Bronchial epithelial cell (primary cell): ENCODE results near the gene TSFM. TPM values are rescaled to one million over a fixed set of nuclear protein-coding genes. Genes with fewer than 3 reads are reported as not detected.

Experiments used
- DNase-seq: peaks from one replicate; pipeline ENCODE4 v3.0.0-alpha.2; 2010; ENCODE audit warnings: low read depth
- FAIRE-seq: peaks from 2 replicates; lab custom pipeline; 2011; peaks lifted over from hg19 to GRCh38; lab: Jason Lieb, UNC
- H3K27me3 ChIP-seq: 2 replicates; pipeline ENCODE4 v1.5.1; 2011; ENCODE audit warnings: low read length; ENCODE audit not compliant: control insufficient read depth, insufficient read depth
- H3K36me3 ChIP-seq: 2 replicates; pipeline ENCODE4 v1.5.1; 2011; ENCODE audit warnings: low read length; ENCODE audit not compliant: control insufficient read depth, insufficient read depth
- H3K4me3 ChIP-seq: 2 replicates; pipeline ENCODE4 v1.5.1; 2011; ENCODE audit warnings: mild to moderate bottlenecking, low read depth, low read length, control low read depth
- CTCF ChIP-seq: IDR thresholded peaks from 2 replicates; pipeline ENCODE4 v1.5.1; 2011; ENCODE audit warnings: mild to moderate bottlenecking, moderate library complexity, low read length, control low read depth, inconsistent platforms; ENCODE audit not compliant: insufficient read depth, severe bottlenecking
- total RNA-seq: library from RNA; depleted of rRNA; stranded (reverse); fragments of >200 nt; gene quantifications from 2 replicates; pipeline ENCODE4 v1.2.1, GENCODE V29; 2014

TSFM gene
- total RNA-seq, 1 donor from 2014 or later = 17.9 TPM

GRCh38 chr12:57821474-57822214 lies 39.1 kb downstream of the TSFM start:
- H3K36me3 ChIP-seq = peaks cover 28% of the 10 kb centered on the region
- DNase-seq = no peak
- no peak for FAIRE-seq
- no peak overlapping the region for H3K4me3 ChIP-seq
- TF ChIP-seq CTCF = no peak
- H3K27me3 ChIP-seq = no peaks in the 10 kb centered on the region

- DNase-seq = no peak
- peaks cover 35% of the 10 kb centered on the region for H3K36me3 ChIP-seq
- H3K27me3 ChIP-seq = no peaks in the 10 kb centered on the region
- H3K4me3 ChIP-seq = no peak overlapping the region
- TF ChIP-seq CTCF = no peak
- FAIRE-seq = no peak
These were observed 40.0 kb downstream of the TSFM start for GRCh38 chr12:57822392-57823130.

GRCh38 chr12:57823131-57823907 lies 40.7 kb downstream of the TSFM start:
- peaks cover 39% of the 10 kb centered on the region for H3K36me3 ChIP-seq
- no peak for TF ChIP-seq CTCF
- no peaks in the 10 kb centered on the region for H3K27me3 ChIP-seq
- no peak for DNase-seq
- peak; percentile 97 for FAIRE-seq
- H3K4me3 ChIP-seq = no peak overlapping the region

- no peak for TF ChIP-seq CTCF
- DNase-seq (no peak), FAIRE-seq (no peak)
- Histone ChIP-seq H3K4me3 (no peak overlapping the region), H3K27me3 (no peaks in the 10 kb centered on the region), H3K36me3 (peaks cover 45% of the 10 kb centered on the region)
These were observed 41.5 kb downstream of the TSFM start for GRCh38 chr12:57823908-57824640.

GRCh38 chr12:57825451-57825850 lies 42.9 kb downstream of the TSFM start:
- Histone ChIP-seq H3K27me3 (no peaks in the 10 kb centered on the region), H3K36me3 (peaks cover 47% of the 10 kb centered on the region), H3K4me3 (no peak overlapping the region)
- TF ChIP-seq CTCF = no peak
- FAIRE-seq (no peak), DNase-seq (no peak)
